KOPT-K1 (cell line): ENCODE measurements around the gene NECAP2.
"Not testable (repeated sequence)": the region's sequence is repeated elsewhere in the genome, so short reads cannot be mapped to it uniquely, and the experiment has no call there.

Experiments used
- H3K27ac ChIP-seq: fragments of 200-600 bp; sonication (generic); 2 replicates; pipeline ENCODE4 v1.5.1; 2016; ENCODE audit warnings: antibody characterized with exemption, mild to moderate bottlenecking, low read depth, low read length; ENCODE audit not compliant: poor library complexity, severe bottlenecking
- H3K36me3 ChIP-seq: fragments of 200-600 bp; sonication (generic); 2 replicates; pipeline ENCODE4 v1.5.1; 2017; ENCODE audit warnings: antibody characterized with exemption, mild to moderate bottlenecking, low read length, moderate library complexity; ENCODE audit not compliant: insufficient read depth
- H3K9me3 ChIP-seq: fragments of 200-600 bp; sonication (generic); 2 replicates; pipeline ENCODE4 v1.5.1; 2017; ENCODE audit warnings: antibody characterized with exemption, low read length, mild to moderate bottlenecking; ENCODE audit not compliant: insufficient read depth, poor library complexity, severe bottlenecking

The NECAP2 gene

DNA sequence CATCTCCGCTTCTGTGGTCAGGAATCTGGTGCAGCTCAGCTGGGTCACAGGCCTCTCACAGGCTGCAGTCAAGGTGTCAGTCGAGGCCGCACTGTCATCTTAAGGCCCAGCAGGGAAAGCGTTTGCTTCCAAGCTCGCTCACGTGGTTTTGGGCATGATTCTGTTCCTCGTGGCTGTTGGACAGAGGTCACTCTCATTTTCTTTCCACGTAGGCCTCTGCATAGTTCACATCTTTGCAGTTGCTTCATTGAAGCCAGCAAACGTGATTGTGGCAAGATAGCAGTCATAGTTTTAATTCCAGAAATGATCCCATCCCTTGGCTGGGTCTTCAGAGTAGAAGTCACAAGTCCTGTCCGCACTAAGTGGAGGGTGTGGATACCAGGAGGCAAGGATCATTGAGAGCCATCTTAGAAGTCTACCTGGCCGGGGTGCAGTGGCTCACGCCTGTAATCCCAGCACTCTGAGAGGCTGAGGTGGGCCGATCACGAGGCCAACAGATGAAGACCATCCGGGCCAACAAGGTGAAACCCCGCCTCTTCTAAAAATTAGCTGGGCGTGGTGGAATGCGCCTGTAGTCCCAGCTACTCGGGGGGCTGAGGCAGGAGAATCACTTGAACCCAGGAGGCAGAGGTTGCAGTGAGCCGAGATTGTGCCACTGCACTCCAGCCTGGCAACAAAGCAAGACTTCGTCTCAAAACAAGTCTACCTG lies 24.5 kb downstream of the NECAP2 start:
- no peak overlapping the region for H3K27ac ChIP-seq
- H3K9me3 ChIP-seq, result no peaks in the 10 kb centered on the region
- H3K36me3 ChIP-seq, result peaks cover 36% of the 10 kb centered on the region

DNA sequence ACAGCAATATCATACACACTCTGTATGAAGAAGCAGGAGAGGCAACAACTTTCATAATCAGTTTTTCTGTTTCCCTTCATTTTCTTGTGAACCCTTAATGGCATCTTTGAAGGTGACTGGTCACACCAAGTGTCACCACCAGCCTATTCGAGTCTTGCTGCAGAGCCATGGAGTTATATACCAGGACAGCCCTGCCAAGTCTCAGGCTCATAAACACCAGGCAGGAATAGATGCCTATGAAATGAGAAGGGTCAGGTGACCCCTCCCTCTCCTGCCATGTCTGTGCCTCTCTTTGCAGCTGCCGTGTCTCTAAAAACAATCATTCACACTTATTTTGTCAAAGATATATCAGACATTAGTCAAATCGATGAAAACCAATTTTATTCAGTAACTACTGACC lies 28.0 kb downstream of the NECAP2 start:
- no peaks in the 10 kb centered on the region for H3K9me3 ChIP-seq
- no peak overlapping the region for H3K27ac ChIP-seq
- peaks cover 14% of the 10 kb centered on the region; the same call in 1 of the 2 replicates for H3K36me3 ChIP-seq

DNA sequence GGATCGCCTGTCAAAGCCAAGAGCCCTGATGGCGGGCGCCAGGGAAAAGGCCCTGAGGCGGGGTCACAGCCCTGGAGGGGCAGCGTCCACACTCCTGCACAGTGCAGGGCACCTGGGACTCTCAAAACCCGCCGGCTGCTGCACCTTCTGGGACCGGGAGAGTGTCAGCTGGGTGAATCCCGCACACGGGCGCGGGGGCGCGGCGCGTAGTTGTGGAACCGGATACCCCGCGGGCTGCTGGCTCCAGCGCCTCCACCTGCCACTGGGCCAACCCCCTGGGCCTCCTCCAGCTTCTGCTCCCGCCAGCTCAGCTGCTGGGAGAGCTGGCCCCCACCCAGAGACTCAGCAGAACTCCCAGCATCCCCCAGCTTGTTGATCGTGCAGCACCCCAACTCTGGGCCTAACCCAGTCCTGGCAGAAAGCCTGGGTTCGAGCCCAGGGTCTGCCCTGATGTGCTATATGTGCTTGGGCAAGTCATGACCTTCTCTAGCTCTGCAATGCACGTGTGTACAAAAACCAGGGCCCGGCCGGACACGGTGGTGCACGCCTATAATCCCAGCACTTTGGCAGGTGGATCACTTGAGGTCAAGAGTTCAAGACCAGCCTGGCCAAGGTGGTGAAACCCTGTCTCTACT lies 33.8 kb downstream of the NECAP2 start:
- Histone ChIP-seq H3K36me3 (peaks cover 15% of the 10 kb centered on the region; the same call in 1 of the 2 replicates), H3K9me3 (no peaks in the 10 kb centered on the region), H3K27ac (no peak overlapping the region)

DNA sequence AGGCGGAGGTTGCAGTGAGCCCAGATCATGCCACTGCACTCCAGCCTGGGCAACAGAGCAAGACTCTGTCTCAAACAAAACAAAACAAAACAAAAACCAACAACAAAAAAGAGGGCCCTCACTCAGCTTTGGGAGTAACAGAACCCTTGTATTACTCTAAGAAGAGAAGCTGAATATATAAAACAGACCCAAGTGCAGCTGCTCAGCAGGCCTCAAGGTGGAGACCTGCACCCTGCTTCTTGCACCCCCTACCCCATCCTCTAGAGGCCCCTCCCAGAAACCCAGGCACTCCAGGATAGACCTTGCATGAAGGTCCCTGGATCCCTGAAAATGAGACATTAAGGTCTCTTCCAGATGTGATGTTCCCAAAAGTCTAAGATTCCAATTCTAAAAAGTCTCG lies 34.4 kb downstream of the NECAP2 start:
- peaks cover 15% of the 10 kb centered on the region; the same call in 1 of the 2 replicates for H3K36me3 ChIP-seq
- not testable (repeated sequence) for H3K27ac ChIP-seq, H3K9me3 ChIP-seq

DNA sequence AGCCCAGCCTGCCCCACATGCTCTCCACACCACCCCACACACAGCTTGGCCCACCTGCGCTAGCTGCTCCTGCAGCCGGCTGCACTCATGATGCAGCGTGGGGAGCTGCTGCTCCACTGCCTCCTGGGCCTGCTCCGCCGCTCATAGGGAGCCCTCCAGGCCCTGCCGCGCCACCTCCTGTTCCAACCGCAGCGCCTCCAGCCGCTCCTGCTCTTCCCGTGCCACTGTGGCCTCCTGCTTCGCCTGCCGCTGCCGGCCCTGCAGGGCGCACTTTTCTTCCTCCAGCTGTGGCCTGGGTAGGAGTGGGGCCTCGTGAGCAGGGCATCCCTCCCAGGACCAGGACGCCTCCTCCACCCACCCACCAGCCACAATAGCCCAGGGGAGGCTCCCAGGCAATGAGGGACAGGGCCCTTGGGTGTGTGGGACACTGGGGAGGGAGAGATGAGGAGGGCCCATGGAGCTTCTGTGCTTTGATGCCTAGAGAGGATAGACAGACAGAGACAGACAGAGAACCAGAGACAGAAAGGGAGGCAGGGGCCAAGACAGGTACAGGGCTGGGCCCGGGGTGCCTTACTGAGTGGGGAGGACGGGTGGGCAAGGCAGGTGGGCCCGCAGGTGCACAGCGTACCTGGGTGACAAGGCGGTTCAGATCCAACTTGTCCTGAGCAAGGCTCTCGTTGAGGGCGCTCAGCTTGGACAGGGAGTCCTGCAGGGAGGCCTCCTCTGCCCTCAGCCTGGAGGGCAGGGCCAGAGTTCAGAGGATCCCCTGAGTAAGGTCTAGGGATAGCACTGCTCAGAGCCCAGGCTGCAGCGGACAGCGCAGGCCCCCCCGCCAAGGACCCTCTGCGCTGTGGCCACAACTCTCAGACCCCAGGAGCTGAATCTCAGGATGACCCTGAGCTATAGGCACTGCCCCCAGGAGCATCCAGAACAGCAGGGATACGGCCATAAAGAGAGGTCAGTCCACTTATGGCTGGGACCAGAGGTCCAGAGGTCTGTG lies 35.5 kb downstream of the NECAP2 start:
- H3K36me3 ChIP-seq, result peaks cover 15% of the 10 kb centered on the region; the same call in 1 of the 2 replicates
- not testable (repeated sequence) for H3K27ac ChIP-seq, H3K9me3 ChIP-seq

DNA sequence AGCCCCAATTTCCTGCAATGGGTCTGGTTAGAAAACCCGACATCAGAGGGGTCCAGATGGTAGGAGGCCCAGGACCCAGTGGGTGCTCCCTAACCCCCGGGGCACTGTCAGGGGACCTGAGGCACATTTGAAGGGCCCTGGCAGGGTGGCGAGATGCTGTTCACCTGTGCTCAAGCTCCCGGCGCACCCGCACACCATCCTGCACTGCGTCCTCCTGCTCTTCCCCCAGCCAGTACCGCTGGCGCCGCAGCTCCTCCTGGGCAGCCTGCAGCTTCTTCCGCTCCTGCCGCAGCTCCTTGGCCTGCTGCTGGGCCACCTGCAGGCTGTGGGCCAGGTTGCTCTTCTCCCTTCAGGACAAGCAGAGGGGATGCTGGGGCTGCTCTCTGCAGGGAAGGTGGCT lies 37.6 kb downstream of the NECAP2 start:
- no peak overlapping the region for H3K27ac ChIP-seq
- no peaks in the 10 kb centered on the region for H3K9me3 ChIP-seq
- peaks cover 11% of the 10 kb centered on the region; the same call in 1 of the 2 replicates for H3K36me3 ChIP-seq

DNA sequence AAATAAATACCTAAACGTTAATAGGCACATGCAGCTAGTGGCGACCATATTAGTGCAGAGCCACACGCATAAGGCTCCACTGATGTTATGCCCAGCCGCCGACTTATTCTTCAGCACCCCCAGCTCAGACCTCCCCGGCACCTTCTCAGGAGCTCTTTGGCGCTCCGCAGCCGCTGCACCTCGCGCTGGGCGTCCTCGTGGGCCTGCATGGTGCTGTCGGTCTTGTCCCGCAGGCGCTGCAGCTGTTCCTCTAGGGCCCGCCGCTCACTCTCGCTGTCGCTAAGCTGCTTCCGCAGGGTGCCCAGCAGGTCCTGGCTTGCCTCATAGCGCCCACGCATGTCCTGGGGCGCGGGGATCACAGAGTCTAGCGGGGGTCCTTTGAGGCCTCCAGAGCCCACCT lies 42.6 kb downstream of the NECAP2 start:
- H3K27ac ChIP-seq, H3K9me3 ChIP-seq, H3K36me3 ChIP-seq: not testable (repeated sequence)

DNA sequence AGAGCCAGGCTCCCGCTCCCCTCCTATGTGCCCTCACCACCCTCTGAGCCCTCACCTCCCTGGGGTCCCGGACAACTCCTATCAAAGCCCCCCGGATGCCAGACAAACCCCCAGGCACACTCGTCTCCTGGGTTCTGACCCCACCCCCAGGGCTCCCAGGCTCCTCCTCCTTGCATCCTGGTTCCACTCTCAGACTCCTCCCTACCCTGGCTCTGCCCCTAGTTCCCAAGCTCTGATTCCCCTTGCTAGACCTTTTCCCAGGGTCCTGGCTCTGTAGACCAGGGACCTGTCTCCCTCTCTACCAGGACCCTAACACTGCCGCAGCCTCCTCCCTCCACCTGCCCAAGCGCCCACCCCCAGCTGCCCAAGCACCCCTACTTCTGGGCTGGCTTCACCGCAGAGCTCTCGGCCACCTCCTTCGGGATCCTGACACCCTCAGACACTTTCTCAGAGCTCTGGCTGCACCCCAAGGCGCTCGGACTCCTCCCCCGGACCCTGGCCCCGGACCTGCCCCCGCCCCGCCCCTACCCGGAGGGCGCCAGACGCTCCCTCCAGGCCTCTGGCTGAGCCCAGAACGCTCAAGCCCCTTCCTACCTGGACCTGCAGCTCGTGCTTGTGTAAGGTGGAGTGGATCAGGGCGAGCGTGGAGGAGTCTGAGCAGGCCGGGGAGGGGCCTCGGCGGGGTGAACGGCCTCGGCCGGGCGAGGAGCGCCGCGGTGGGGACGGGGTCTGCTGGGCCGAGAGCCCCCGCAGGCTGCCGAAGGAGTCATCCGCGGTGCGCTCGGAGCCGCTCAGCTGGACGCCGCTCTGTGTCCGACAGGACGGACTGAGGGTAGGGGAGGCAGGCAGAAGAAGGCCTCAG lies 43.3 kb downstream of the NECAP2 start:
- H3K36me3 ChIP-seq, H3K9me3 ChIP-seq, H3K27ac ChIP-seq: not testable (repeated sequence)

DNA sequence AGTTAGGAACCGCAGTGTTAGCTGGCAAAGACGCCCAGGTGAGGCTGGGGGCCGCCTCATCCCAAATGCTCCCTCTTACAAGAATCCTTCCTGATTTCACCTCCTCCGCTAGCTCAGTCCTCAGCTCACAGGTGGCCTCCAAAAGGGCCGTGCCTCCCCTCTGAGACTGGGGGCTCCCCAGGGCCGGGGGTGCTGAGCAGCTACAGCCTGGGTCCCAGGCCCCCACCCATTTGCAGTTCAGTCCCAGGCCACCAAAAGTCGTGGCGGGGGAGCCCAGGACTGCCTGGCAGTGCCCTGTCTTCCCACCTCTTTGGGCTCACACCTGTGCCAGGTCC lies 43.9 kb downstream of the NECAP2 start:
- H3K9me3 ChIP-seq, result no peaks in the 10 kb centered on the region
- no peaks in the 10 kb centered on the region; the same call in 1 of the 2 replicates for H3K36me3 ChIP-seq
- no peak overlapping the region for H3K27ac ChIP-seq

DNA sequence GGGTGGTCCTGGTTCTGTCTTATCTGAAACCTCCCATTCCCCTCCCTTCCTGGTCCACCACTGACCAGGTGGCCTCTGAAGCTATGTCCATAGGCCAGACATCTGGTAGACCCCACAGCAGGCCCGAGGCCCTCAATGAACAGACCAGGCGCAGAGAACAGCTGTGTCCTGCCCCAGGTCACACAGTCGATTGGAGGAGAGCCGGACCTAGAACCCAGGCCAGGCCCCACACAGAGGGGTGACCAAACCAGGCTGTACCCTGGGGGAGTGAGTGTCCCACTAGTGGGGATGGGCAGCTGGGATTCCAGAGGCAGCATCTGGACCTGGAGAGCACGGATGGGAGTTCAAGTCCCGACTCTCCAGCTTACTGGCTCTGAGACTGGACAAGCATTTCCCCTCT lies 44.4 kb downstream of the NECAP2 start:
- Histone ChIP-seq H3K36me3 (no peaks in the 10 kb centered on the region; the same call in 1 of the 2 replicates), H3K27ac (no peak overlapping the region), H3K9me3 (no peaks in the 10 kb centered on the region)

DNA sequence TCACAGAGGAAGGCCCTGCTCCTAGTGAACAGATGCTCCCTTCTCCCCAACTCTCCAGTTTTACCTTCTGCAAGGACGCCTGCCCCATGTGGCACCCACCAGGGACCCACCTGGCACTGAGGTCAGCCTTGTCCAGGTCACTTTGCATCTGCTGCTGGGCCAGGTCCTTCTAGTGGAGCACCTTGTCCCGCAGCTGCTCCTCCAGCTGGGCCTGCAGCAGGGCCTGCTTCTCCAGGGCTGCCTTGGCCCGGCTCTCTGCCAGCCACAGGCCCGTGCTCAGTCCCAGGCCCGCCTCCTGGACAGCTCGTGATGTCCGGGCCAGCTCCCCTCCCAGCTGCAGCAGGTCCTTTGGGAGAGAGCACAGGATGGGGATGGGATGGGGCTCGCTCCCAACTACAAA lies 45.8 kb downstream of the NECAP2 start:
- H3K27ac ChIP-seq, H3K9me3 ChIP-seq, H3K36me3 ChIP-seq: not testable (repeated sequence)

DNA sequence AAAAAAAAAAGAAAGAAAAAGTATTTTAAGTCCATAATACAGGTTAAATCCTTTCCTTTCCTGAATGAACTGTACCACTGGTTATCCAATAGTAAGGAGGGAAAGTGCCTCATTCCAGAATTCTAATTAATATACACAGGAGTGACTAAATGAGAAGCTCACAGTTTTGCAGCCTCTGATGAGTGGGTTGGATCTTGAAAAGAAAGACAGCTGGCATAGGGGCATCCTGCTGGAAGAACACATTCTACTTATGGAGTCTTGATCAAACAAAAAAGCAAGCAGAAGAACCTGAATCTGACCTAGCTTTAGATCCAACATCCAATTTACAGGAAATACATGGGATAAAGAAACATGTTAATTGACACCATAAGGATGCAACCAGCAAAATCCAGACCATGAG lies 46.5 kb downstream of the NECAP2 start:
- H3K9me3 ChIP-seq, H3K27ac ChIP-seq, H3K36me3 ChIP-seq: not testable (repeated sequence)

DNA sequence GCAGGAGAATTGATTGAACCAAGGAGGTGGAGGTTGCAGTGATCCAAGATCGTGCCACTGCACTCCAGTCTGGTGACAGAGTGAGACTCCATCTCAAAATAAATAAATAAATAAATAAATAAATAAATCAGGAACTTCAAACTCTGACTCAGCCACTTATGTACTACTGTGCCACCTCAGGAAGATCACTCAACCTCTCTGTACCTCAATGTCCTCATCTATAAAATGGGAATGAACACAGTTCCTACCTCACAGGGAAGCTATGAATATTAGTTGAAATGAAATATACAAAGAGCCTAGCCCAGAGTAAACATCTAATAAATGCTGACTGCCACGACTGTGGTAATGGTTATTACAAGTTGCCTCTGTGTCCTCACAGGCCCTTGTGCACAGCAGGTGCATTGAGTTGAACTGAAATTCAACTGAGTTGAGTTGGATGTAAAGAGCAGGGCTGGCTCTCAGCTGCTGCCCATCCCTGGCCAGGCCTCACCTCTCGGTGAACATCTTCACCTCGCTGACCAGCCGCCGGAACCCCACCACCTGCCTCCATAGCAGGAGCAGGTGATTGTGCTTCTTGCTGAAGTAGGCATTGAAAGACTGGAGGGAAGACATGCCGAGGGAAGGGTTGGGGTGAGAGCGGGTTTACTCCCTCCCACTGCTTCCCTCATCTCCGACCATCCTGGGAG lies 48.8 kb downstream of the NECAP2 start:
- not testable (repeated sequence) for H3K9me3 ChIP-seq, H3K36me3 ChIP-seq, H3K27ac ChIP-seq

DNA sequence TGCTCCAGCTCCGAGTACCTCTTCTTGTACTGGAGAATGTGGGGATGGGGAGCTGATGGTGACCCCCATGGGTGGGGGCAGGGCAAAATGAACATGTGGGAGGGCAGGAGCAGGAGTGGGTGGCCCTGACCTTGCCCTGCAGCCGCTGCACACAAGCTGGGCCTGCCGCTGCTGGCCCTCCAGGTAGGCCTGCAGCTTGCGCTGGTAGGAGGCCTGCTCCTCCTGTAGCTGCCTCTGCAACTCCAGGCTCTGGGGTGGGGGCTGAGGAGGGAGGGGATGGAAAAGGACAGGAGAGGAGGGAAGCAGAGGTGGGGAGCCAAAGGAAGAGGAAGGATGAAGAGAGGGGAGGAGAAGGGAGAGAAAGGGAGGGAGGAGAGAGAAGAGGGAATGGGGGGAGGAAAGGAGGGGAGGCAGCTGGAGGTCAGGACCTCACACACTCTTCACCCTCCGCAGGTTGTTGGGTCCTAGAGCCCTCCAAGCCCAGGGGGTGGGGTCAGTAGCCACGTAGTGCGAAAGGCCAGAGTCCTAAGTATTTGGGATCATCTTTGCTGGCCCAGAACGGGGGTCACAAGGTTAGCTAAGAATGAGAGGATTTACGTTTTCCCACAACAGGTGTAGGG lies 50.6 kb downstream of the NECAP2 start:
- Histone ChIP-seq H3K27ac (no peak overlapping the region), H3K36me3 (no peaks in the 10 kb centered on the region), H3K9me3 (no peaks in the 10 kb centered on the region)
